CD14-positive monocyte (primary cell): ENCODE results near the gene PPM1M. TPM values are rescaled to one million over a fixed set of nuclear protein-coding genes. Genes with fewer than 3 reads are reported as not detected.
A peak's percentile ranks its signal among the peaks of the same experiment; 100 is the strongest.

Source experiments
- DNase-seq, 3 donors: peaks; one replicate each; pipeline ENCODE4 v3.0.0-alpha.2; 2011 to 2022
- H2AFZ ChIP-seq: 2 replicates; pipeline ENCODE4 v1.6.0; 2012; ENCODE audit warnings: mild to moderate bottlenecking, low read depth, low read length, inconsistent platforms; ENCODE audit not compliant: insufficient read depth, poor library complexity, severe bottlenecking
- H3K27ac ChIP-seq, 2 donors: 1 replicate in 1 of 2; 2 replicates in 1 of 2; pipeline ENCODE4 v1.5.1; 2012 to 2013; ENCODE audit warnings: low read length in 2 of 2, control low read depth in 1 of 2, inconsistent platforms in 1 of 2, low read depth in 1 of 2, mild to moderate bottlenecking in 1 of 2
- H3K27me3 ChIP-seq, 2 donors: one replicate each; pipeline versions ENCODE4 v1.6.0 to v1.6.1; 2011 to 2013; ENCODE audit warnings: low read length in 2 of 2; ENCODE audit not compliant: control insufficient read depth in 2 of 2, insufficient read depth in 2 of 2
- H3K36me3 ChIP-seq, 2 donors: replicated peaks in 1 of 2; 1 replicate in 1 of 2; 2 replicates in 1 of 2; pipeline versions ENCODE4 v1.5.1 to v1.6.1; 2012 to 2013; ENCODE audit warnings: low read length in 2 of 2, control low read depth in 1 of 2, inconsistent platforms in 1 of 2, mild to moderate bottlenecking in 1 of 2; ENCODE audit not compliant: insufficient read depth in 2 of 2, control insufficient read depth in 1 of 2
- H3K4me1 ChIP-seq, 2 donors: 1 replicate in 1 of 2; 2 replicates in 1 of 2; pipeline versions ENCODE4 v1.5.1 to v1.6.1; 2012 to 2013; ENCODE audit warnings: low read length in 2 of 2, control low read depth in 1 of 2, inconsistent platforms in 1 of 2, mild to moderate bottlenecking in 1 of 2, moderate library complexity in 1 of 2; ENCODE audit not compliant: insufficient read depth in 2 of 2, control insufficient read depth in 1 of 2
- H3K4me2 ChIP-seq: replicated peaks from 2 replicates; pipeline ENCODE3; 2012; ENCODE audit warnings: low read length, moderate library complexity, mild to moderate bottlenecking; ENCODE audit not compliant: poor library complexity, severe bottlenecking; ENCODE audit errors: extremely low read depth
- H3K4me3 ChIP-seq, 3 experiments: fragments of 200-600 bp in 1 of 3; sonication (generic) in 1 of 3; replicated peaks in 1 of 3; 1 replicate in 2 of 3; 2 replicates in 1 of 3; pipeline ENCODE4 v1.5.1; 2011 to 2013; ENCODE audit warnings: low read length in 3 of 3, mild to moderate bottlenecking in 3 of 3, control low read depth in 2 of 3, low read depth in 2 of 3, inconsistent platforms in 1 of 3, moderate library complexity in 1 of 3
- H3K79me2 ChIP-seq: 2 replicates; pipeline ENCODE4 v1.6.0; 2012; ENCODE audit warnings: mild to moderate bottlenecking, control low read depth, inconsistent platforms, low read length, moderate library complexity; ENCODE audit not compliant: insufficient read depth
- H3K9ac ChIP-seq: 2 replicates; pipeline ENCODE4 v1.6.0; 2017; ENCODE audit warnings: low read length, mild to moderate bottlenecking; ENCODE audit not compliant: insufficient read depth, poor library complexity, severe bottlenecking
- H3K9me3 ChIP-seq, 2 donors: replicated peaks in 1 of 2; 1 replicate in 1 of 2; 2 replicates in 1 of 2; pipeline versions ENCODE4 v1.5.1 to v1.6.1; 2012 to 2013; ENCODE audit warnings: low read length in 2 of 2, control low read depth in 1 of 2; ENCODE audit not compliant: control insufficient read depth in 1 of 2, insufficient read depth in 1 of 2
- H4K20me1 ChIP-seq: 2 replicates; pipeline ENCODE4 v1.6.0; 2012; ENCODE audit warnings: mild to moderate bottlenecking, low read length, control low read depth, moderate library complexity; ENCODE audit not compliant: insufficient read depth
- H3K27ac Mint-ChIP-seq, 7 donors: one replicate each; pipeline ENCODE4 v1.8.0; 2020; ENCODE audit warnings: mild to moderate bottlenecking in 7 of 7, mixed read lengths in 7 of 7, moderate library complexity in 6 of 7, inconsistent platforms in 2 of 7
- H3K27me3 Mint-ChIP-seq, 3 donors: one replicate each; pipeline ENCODE4 v1.8.0; 2021 to 2022; ENCODE audit warnings: low read depth in 3 of 3, mild to moderate bottlenecking in 3 of 3, mixed read lengths in 3 of 3, moderate library complexity in 3 of 3, inconsistent platforms in 1 of 3
- H3K36me3 Mint-ChIP-seq, 2 donors: one replicate each; pipeline ENCODE4 v1.8.0; 2020; ENCODE audit warnings: mixed read lengths in 2 of 2, inconsistent platforms in 1 of 2, mild to moderate bottlenecking in 1 of 2
- H3K4me1 Mint-ChIP-seq: one replicate; pipeline ENCODE4 v1.8.0; 2020; ENCODE audit warnings: mild to moderate bottlenecking, mixed read lengths
- H3K4me3 Mint-ChIP-seq, 2 donors: one replicate each; pipeline ENCODE4 v1.8.0; 2020; ENCODE audit warnings: mild to moderate bottlenecking in 2 of 2, mixed read lengths in 2 of 2, moderate library complexity in 1 of 2
- H3K9me3 Mint-ChIP-seq, 7 donors: one replicate each; pipeline ENCODE4 v1.8.0; 2020 to 2022; ENCODE audit warnings: mixed read lengths in 7 of 7, mild to moderate bottlenecking in 6 of 7, moderate library complexity in 6 of 7, inconsistent platforms in 2 of 7
- WGBS: methylation state at CpG from one replicate; pipeline ENCODE4 v1.1.5; 2013; ENCODE audit warnings: missing lambda C conversion rate; ENCODE audit not compliant: insufficient coverage; 5-methylcytosine and 5-hydroxymethylcytosine counted together
- intact Hi-C, 2 donors: fragments of 100-400 bp; cut with micrococcal nuclease; formaldehyde crosslinking; loops; one replicate each; pipeline versions ENCODE4 v1.15.0 to v1.15.1; 2023
- polyA plus RNA-seq, 3 donors: library from polyadenylated mRNA; depleted of rRNA in 1 of 3; unstranded in 2 of 3; stranded (reverse) in 1 of 3; fragments of 300-500 nt in 2 of 3; fragments of >200 nt in 1 of 3; fragmentation: Illumina TruSeq in 2 of 3; gene quantifications; 1 replicate in 2 of 3; 2 replicates in 1 of 3; pipeline ENCODE4 v1.2.3, GENCODE V29; 2012 to 2021
- TF ChIP-seq, protein P1 (sequence below): fragments of 200-600 bp; IDR thresholded peaks from one replicate; pipeline ENCODE4 v1.8.0; 2022; ENCODE audit warnings: antibody characterized with exemption, mild to moderate bottlenecking

Gene PPM1M
- polyA plus RNA-seq, 3 donors: 92.8 to 144 (median 120) TPM

DNA sequence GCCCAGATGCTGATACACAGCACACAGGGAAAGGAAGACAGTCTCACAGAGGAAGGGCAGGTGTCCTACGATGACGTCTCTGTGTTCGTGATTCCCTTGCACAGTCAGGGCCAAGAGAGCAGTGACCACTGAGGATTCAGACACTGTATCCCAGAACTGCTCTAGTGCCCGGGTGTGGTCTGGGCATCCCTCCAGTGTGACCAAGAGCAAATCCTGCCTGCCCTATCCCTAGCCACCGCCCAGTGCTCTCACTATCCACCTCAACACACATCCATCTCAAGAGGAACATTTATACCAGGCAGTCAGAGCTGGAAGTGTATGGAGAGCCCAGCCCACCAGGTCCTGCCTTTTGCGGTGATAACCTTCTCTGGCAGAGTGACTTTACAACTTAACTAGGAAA is 4.1 kb downstream of the PPM1M start:
- peaks cover 52 to 58% of the 10 kb centered on the region in 2 donors for H3K4me1 ChIP-seq
- no peak overlapping the region for H2AFZ ChIP-seq
- H3K27ac ChIP-seq: peak overlapping the region in 1 of 2 donors; percentile 2
- TF ChIP-seq, protein P1, sequence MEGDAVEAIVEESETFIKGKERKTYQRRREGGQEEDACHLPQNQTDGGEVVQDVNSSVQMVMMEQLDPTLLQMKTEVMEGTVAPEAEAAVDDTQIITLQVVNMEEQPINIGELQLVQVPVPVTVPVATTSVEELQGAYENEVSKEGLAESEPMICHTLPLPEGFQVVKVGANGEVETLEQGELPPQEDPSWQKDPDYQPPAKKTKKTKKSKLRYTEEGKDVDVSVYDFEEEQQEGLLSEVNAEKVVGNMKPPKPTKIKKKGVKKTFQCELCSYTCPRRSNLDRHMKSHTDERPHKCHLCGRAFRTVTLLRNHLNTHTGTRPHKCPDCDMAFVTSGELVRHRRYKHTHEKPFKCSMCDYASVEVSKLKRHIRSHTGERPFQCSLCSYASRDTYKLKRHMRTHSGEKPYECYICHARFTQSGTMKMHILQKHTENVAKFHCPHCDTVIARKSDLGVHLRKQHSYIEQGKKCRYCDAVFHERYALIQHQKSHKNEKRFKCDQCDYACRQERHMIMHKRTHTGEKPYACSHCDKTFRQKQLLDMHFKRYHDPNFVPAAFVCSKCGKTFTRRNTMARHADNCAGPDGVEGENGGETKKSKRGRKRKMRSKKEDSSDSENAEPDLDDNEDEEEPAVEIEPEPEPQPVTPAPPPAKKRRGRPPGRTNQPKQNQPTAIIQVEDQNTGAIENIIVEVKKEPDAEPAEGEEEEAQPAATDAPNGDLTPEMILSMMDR: no peak
- intact Hi-C loops: no loop called here
- Mint-ChIP-seq H3K4me3 (no peak overlapping the region), H3K9me3 (no peaks in the 10 kb centered on the region), H3K27me3 (no peaks in the 10 kb centered on the region), H3K4me1 (peaks cover 57% of the 10 kb centered on the region), H3K36me3 (peaks cover 51 to 77% of the 10 kb centered on the region in 2 donors), H3K27ac (peak overlapping the region in 5 of 7 donors; percentile 33 to 83 (median 69))
- no peak overlapping the region for H3K4me3 ChIP-seq
- 96% methylated on average over 6 of the region's 6 CpGs for WGBS
- H4K20me1 ChIP-seq: peaks cover 60% of the 10 kb centered on the region
- peaks cover 74% of the 10 kb centered on the region for H3K79me2 ChIP-seq
- H3K4me2 ChIP-seq: no peak overlapping the region
- DNase-seq: no peak
- H3K9ac ChIP-seq: no peak overlapping the region
- H3K36me3 ChIP-seq: peaks cover 49 to 63% of the 10 kb centered on the region in 2 donors
- H3K9me3 ChIP-seq: no peaks in the 10 kb centered on the region
- H3K27me3 ChIP-seq: no peaks in the 10 kb centered on the region

- H4K20me1 ChIP-seq: peaks cover 63% of the 10 kb centered on the region
- Mint-ChIP-seq H3K4me1 (peaks cover 53% of the 10 kb centered on the region), H3K27me3 (no peaks in the 10 kb centered on the region), H3K4me3 (no peak overlapping the region), H3K27ac (peak overlapping the region in 4 of 7 donors; percentile 21 to 83 (median 48)), H3K9me3 (no peaks in the 10 kb centered on the region), H3K36me3 (peaks cover 52 to 81% of the 10 kb centered on the region in 2 donors)
- H3K4me2 ChIP-seq: no peak overlapping the region
- no peaks in the 10 kb centered on the region for H3K27me3 ChIP-seq
- TF ChIP-seq, protein P1: no peak
- H3K36me3 ChIP-seq: peaks cover 49 to 67% of the 10 kb centered on the region in 2 donors
- peak overlapping the region in 1 of 2 donors; percentile 2 for H3K27ac ChIP-seq
- no peaks in the 10 kb centered on the region for H3K9me3 ChIP-seq
- no peak for DNase-seq
- WGBS: no CpG with 5 or more reads among the region's 1 CpG
- peaks cover 73% of the 10 kb centered on the region for H3K79me2 ChIP-seq
- H3K4me1 ChIP-seq: peaks cover 48 to 54% of the 10 kb centered on the region in 2 donors
- H2AFZ ChIP-seq: no peak overlapping the region
- H3K4me3 ChIP-seq: no peak overlapping the region
- intact Hi-C loops: no loop called here
- H3K9ac ChIP-seq: no peak overlapping the region
These were observed 4.6 kb downstream of the PPM1M start for GRCh38 chr3:52250122-52250521.
